Tibial nerve (tissue), 4 donors: ENCODE results near the gene PGAP3. TPM values are rescaled to one million over a fixed set of nuclear protein-coding genes. Genes with fewer than 3 reads are reported as not detected.

Experiments
- DNase-seq, 2 donors: peaks; one replicate each; pipeline ENCODE4 v3.0.0-alpha.2; 2019; ENCODE audit warnings: low spot score in 2 of 2
- H3K27ac ChIP-seq, 4 donors: fragments of 200-600 bp; sonication (generic) in 3 of 4; one replicate each; pipeline ENCODE4 v1.5.1; 2017 to 2019; ENCODE audit warnings: mild to moderate bottlenecking in 1 of 4
- H3K27me3 ChIP-seq, 2 donors: fragments of 200-600 bp; sonication (generic) in 1 of 2; one replicate each; pipeline versions ENCODE4 v1.5.1 to v1.6.0; 2017 to 2019
- H3K36me3 ChIP-seq, 3 donors: fragments of 200-600 bp; sonication (generic); one replicate each; pipeline ENCODE4 v1.5.1; 2018 to 2019
- H3K4me1 ChIP-seq, 4 donors: fragments of 200-600 bp; sonication (generic) in 3 of 4; one replicate each; pipeline ENCODE4 v1.5.1; 2017 to 2019
- H3K4me3 ChIP-seq, 4 donors: fragments of 200-600 bp; sonication (generic) in 3 of 4; one replicate each; pipeline ENCODE4 v1.5.1; 2017 to 2019; ENCODE audit warnings: mild to moderate bottlenecking in 1 of 4, moderate library complexity in 1 of 4
- H3K9me3 ChIP-seq, 4 donors: fragments of 200-600 bp; sonication (generic) in 3 of 4; one replicate each; pipeline ENCODE4 v1.5.1; 2017 to 2019
- EP300 ChIP-seq, 2 donors: sonication (generic); formaldehyde crosslinking; IDR thresholded peaks; one replicate each; pipeline ENCODE4 v1.6.1; 2017; ENCODE audit warnings: antibody characterized with exemption in 2 of 2, mild to moderate bottlenecking in 1 of 2
- POLR2A ChIP-seq, 2 donors: fragments of 450-650 bp; IDR thresholded peaks; one replicate each; pipeline ENCODE4 v1.6.1; 2017; ENCODE audit warnings: antibody characterized with exemption in 2 of 2, mild to moderate bottlenecking in 2 of 2, moderate library complexity in 2 of 2
- WGBS, 2 donors: methylation state at CpG; one replicate each; pipeline ENCODE4 v1.1.5; 2018; 5-methylcytosine and 5-hydroxymethylcytosine counted together
- total RNA-seq, 4 donors: library from RNA; depleted of rRNA; stranded (reverse); fragments of >200 nt; gene quantifications; one replicate each; pipeline ENCODE4 v1.1.0, GENCODE V29; 2016
- TF ChIP-seq, protein P1 (sequence below), 5 experiments: fragments of 200-600 bp in 3 of 5; fragments of 450-650 bp in 2 of 5; sonication (generic) in 3 of 5; IDR thresholded peaks; one replicate each; pipeline ENCODE4 v1.5.1; 2016 to 2019; ENCODE audit warnings: antibody characterized with exemption in 5 of 5, mild to moderate bottlenecking in 3 of 5, moderate library complexity in 2 of 5

The PGAP3 gene
- total RNA-seq, 4 donors from 2014 or later = 10.9 to 16.5 (median 15.1) TPM

DNA sequence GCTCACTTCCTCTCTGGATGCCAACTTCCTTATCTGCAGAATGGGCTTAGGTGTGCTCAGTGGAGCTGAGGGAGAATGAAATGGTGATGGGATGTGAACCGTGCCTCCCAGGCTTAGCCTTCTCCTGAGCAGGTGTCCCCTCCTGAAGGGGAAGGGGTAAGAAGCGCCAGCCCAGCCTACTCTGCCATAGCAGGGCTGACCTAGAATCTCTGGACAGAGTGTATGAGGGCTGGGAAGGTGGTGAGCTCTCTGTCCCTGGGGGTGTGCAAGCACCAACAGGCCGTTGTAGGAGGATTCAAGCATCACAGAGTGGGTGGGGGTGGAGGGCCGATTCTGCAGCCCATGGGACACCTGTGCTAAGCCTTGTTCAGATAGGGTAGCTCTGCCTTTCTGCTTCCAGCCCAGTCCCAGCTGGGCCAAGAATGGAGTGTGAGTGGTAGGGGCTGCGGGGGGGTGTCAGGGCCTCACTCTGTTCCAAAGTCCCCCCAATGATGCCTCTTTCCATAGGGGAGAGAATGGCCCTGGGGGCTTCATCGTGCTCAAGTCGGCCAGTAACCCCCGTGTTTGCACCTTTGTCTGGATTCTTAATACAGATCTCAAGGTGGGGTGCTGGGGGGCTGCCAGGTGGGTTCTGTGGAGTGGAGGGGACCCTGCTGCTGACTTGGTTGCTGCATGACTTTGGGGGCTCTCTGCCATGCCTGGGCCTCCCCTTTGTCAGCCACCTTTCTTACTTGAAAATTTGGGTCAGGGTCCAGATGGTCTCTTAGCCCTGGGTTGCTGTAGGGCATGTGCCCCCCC, 25.9 kb downstream of the PGAP3 start:
- Histone ChIP-seq H3K36me3 (peaks cover 0 to 68% (median 19%) of the 10 kb centered on the region in 3 donors), H3K4me1 (peaks cover 0 to 87% (median 50%) of the 10 kb centered on the region in 4 donors), H3K27ac (peak overlapping the region in 2 of 4 donors; percentile 85 to 86), H3K4me3 (no peak overlapping the region), H3K27me3 (peaks cover 0 to 15% of the 10 kb centered on the region in 2 donors), H3K9me3 (no peaks in the 10 kb centered on the region)
- WGBS, 2 donors = 75 to 83% methylated on average over 8 of the region's 8 CpGs
- TF ChIP-seq, protein P1, sequence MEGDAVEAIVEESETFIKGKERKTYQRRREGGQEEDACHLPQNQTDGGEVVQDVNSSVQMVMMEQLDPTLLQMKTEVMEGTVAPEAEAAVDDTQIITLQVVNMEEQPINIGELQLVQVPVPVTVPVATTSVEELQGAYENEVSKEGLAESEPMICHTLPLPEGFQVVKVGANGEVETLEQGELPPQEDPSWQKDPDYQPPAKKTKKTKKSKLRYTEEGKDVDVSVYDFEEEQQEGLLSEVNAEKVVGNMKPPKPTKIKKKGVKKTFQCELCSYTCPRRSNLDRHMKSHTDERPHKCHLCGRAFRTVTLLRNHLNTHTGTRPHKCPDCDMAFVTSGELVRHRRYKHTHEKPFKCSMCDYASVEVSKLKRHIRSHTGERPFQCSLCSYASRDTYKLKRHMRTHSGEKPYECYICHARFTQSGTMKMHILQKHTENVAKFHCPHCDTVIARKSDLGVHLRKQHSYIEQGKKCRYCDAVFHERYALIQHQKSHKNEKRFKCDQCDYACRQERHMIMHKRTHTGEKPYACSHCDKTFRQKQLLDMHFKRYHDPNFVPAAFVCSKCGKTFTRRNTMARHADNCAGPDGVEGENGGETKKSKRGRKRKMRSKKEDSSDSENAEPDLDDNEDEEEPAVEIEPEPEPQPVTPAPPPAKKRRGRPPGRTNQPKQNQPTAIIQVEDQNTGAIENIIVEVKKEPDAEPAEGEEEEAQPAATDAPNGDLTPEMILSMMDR (IDR thresholded peaks at IDR 0.05) = no peak
- TF ChIP-seq POLR2A (IDR thresholded peaks at IDR 0.05) (no peak), EP300 (IDR thresholded peaks at IDR 0.05) (no peak)
- DNase-seq = no peak

DNA sequence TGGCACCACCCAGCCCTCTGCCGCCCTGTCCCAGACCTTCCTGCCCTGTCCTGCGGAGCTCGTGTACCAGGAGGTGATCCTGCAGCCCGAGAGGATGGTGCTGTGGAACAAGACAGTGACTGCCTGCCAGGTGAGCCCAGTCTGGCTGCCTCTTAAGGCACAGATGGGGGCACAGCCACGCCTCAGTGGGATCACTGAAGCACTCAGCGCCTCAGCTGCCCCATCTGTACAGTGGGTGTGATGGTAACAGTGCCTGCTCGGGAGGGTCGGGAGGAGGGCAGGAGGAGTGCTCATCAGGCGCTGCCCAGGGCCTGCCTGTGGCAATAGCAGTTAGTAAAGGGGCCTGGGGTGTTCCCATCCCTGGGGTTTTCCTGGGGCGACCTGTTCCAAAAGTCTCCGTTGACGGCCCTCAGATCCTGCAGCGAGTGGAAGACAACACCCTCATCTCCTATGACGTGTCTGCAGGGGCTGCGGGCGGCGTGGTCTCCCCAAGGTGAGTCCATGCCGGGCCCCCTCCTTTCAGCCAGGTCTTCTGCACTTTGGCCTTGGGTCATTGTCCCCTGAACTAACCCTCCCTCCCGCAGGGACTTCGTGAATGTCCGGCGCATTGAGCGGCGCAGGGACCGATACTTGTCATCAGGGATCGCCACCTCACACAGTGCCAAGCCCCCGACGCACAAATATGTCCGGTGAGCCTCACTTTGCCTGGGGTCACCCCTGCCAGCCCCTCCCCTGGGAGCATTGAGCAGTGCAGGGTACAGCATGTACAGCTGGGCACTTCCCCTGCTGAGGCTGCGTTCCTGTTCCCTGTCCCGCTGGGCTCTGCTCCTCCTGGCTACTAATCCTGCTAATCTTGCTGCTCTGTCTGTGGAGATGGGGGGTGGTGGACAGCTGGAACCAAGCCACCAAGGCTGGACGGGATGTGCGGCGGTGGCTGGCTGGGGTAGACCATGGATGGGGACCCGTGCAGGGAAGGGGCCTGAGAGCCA, 27.2 kb downstream of the PGAP3 start:
- WGBS, 2 donors = 85 to 87% methylated on average over 27 to 29 of the region's 35 CpGs
- no peak for DNase-seq
- Histone ChIP-seq H3K4me3 (no peak overlapping the region), H3K9me3 (no peaks in the 10 kb centered on the region), H3K27ac (peak overlapping the region; percentile 34 to 86 (median 80)), H3K4me1 (peaks cover 0 to 79% (median 41%) of the 10 kb centered on the region in 4 donors), H3K27me3 (peaks cover 0 to 2% of the 10 kb centered on the region in 2 donors), H3K36me3 (peaks cover 0 to 80% (median 19%) of the 10 kb centered on the region in 3 donors)
- TF ChIP-seq, protein P1 (IDR thresholded peaks at IDR 0.05) = no peak
- TF ChIP-seq EP300 (IDR thresholded peaks at IDR 0.05) = peak in 1 of 2 donors; percentile 14
- TF ChIP-seq POLR2A (IDR thresholded peaks at IDR 0.05) = no peak

DNA sequence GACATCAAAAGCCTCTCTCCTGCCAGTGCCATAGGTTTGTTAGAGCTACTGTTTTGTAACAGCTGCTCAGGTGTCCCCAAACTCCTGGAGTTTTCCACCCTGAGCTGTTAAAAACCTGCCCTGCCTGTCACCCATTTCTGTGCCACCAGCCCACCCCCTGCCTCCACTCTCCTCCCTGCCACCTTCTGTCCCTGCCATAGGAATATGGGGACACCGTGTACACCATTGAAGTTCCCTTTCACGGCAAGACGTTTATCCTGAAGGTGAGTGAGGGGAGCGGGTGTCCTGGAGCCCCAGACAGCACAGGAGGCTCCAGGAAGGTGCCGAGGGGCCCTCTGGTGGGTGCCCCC, 27.9 kb downstream of the PGAP3 start:
- no peak for DNase-seq
- Histone ChIP-seq H3K27ac (peak overlapping the region; percentile 34 to 86 (median 80)), H3K4me3 (no peak overlapping the region), H3K36me3 (peaks cover 0 to 80% (median 19%) of the 10 kb centered on the region in 3 donors), H3K27me3 (no peaks in the 10 kb centered on the region), H3K4me1 (peaks cover 0 to 79% (median 36%) of the 10 kb centered on the region in 4 donors), H3K9me3 (no peaks in the 10 kb centered on the region)
- WGBS, 2 donors = 85 to 86% methylated on average over 5 of the region's 5 CpGs
- TF ChIP-seq EP300 (IDR thresholded peaks at IDR 0.05) (no peak), POLR2A (IDR thresholded peaks at IDR 0.05) (no peak)
- TF ChIP-seq, protein P1 (IDR thresholded peaks at IDR 0.05) = no peak

DNA sequence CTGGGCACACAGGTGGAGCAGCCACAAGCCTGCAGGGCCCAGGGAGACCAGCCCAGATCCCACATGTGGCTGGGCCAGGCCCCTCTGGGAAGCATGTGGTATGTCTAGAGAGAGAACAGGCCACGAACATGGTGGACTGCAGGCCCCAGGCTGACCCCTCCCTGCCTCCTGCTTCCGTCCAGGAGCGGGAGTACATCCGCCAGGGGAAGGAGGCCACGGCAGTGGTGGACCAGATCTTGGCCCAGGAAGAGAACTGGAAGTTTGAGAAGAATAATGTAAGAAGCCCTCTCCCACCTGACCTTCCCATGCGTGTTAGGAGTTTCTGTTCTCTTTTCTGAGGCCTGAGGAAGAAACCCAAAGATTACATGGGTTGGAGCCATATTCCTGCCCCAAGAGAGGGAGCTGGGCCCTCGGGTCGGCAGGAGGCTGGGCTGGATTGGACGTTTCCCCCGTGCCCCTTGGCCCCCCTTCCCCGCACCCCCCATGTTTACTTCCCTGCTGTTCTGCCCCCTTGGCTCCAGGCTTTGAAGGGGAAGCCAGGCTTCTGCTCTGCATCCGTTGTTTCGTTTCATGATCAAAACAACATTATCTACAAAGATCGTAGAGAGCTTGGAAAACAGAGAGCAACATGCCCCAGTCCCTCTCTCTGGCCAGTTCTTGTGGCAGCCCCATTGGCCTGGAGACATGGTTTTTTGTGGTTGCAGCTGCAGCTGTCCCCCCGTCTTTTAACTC, 28.4 kb downstream of the PGAP3 start:
- DNase-seq = no peak
- H3K4me1 ChIP-seq = peaks cover 0 to 79% (median 35%) of the 10 kb centered on the region in 4 donors
- H3K4me3 ChIP-seq = no peak overlapping the region
- 36 to 42% methylated on average over 14 to 15 of the region's 15 CpGs for WGBS, 2 donors
- no peaks in the 10 kb centered on the region for H3K9me3 ChIP-seq
- no peaks in the 10 kb centered on the region for H3K27me3 ChIP-seq
- peak overlapping the region; percentile 34 to 86 (median 80) for H3K27ac ChIP-seq
- peaks cover 0 to 80% (median 19%) of the 10 kb centered on the region in 3 donors for H3K36me3 ChIP-seq
- TF ChIP-seq POLR2A (IDR thresholded peaks at IDR 0.05) = no peak

DNA sequence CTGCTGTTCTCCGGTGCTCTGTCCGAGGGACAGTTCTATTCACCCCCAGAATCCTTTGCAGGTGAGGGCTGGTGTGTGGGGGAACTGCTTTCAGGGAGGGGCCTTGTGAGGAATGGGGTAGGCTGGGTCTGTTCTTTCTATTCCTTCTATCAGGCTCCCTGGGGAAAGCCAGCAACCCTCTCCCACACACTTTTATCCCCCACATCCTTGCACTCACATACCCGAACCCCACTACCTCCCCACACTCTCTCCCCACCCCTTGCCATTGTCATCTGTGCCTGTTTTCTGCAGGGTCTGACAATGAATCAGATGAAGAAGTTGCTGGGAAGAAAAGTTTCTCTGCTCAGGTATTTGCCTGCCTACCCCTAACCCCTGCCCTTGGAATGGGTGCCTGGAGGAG, 29.1 kb downstream of the PGAP3 start:
- H3K9me3 ChIP-seq = no peaks in the 10 kb centered on the region
- DNase-seq = no peak
- H3K27ac ChIP-seq = peak overlapping the region; percentile 34 to 86 (median 80)
- no peak overlapping the region for H3K4me3 ChIP-seq
- H3K4me1 ChIP-seq = peaks cover 0 to 79% (median 36%) of the 10 kb centered on the region in 4 donors
- H3K27me3 ChIP-seq = no peaks in the 10 kb centered on the region
- peaks cover 0 to 80% (median 19%) of the 10 kb centered on the region in 3 donors for H3K36me3 ChIP-seq
- TF ChIP-seq, protein P1 (IDR thresholded peaks at IDR 0.05) = no peak
- TF ChIP-seq EP300 (IDR thresholded peaks at IDR 0.05) (no peak), POLR2A (IDR thresholded peaks at IDR 0.05) (no peak)
- 76 to 80% methylated on average over 3 of the region's 3 CpGs for WGBS, 2 donors
